ENCODE results near the gene IL12A. TPM values are rescaled to one million over a fixed set of nuclear protein-coding genes. Genes with fewer than 3 reads are reported as not detected.
A peak's percentile ranks its signal among the peaks of the same experiment; 100 is the strongest.

The IL12A gene
- total and polyA plus RNA-seq, 10 of the 15 experiments (the other 5 are each of a cell fraction or from before 2014, with no cell fraction given) = 0.50 to 10.9 (median 3.5) TPM

GRCh38 chr3:160035757-160036156 lies 47.1 kb downstream of the IL12A start:
- no TSS peak for BruUV-seq (replicated peaks)
- no peak for ATAC-seq
- H3K9ac ChIP-seq (ENCODE audit: control insufficient read depth, insufficient read depth, low read length) = no peak overlapping the region

GRCh38 chr3:160038862-160039562 lies 50.4 kb downstream of the IL12A start:
- Histone ChIP-seq H3K4me1 (ENCODE audit: control insufficient read depth, insufficient read depth, low read length) (no peaks in the 10 kb centered on the region), H4K20me1 (ENCODE audit: control insufficient read depth, insufficient read depth) (no peaks in the 10 kb centered on the region), H3K4me2 (ENCODE audit: control insufficient read depth, insufficient read depth) (peak overlapping the region; percentile 30), H3K36me3 (ENCODE audit: control insufficient read depth in 2 of 2, insufficient read depth in 2 of 2, low read length in 1 of 2) (no peaks in the 10 kb centered on the region), H2AFZ (ENCODE audit: control insufficient read depth, low read depth, low read length) (peak overlapping the region; percentile 33), H3K27me3 (replicated peaks in 1 of 2; ENCODE audit: control insufficient read depth in 2 of 2, insufficient read depth in 2 of 2, low read length in 1 of 2) (peaks cover 0 to 3% of the 10 kb centered on the region in 2 experiments; a peak in 2 of 4 replicates), H3K27ac (ENCODE audit: control insufficient read depth, insufficient read depth) (no peak overlapping the region), H3K79me2 (ENCODE audit: control insufficient read depth, insufficient read depth, low read length) (no peaks in the 10 kb centered on the region), H3K9ac (ENCODE audit: control insufficient read depth, insufficient read depth, low read length) (no peak overlapping the region), H3K4me3 (no peak overlapping the region), H3K9me3 (replicated peaks; ENCODE audit: control insufficient read depth, insufficient read depth, low read length) (peaks cover 1% of the 10 kb centered on the region; the same call in 2 of the 3 replicates)
- POLR2A ChIA-PET = interaction anchor here (0.6 kb wide), 1 partner anchor 290 kb away, joined by 6 read pairs; no protein-coding TSS in a partner anchor
- WGBS (ENCODE audit: insufficient coverage, insufficient replicate concordance, low lambda C conversion rate, missing lambda C conversion rate) = 9% methylated on average over 36 of the region's 36 CpGs
- intact Hi-C loops (cut with micrococcal nuclease; ENCODE audit: unreplicated experiment) = no loop called here
- DNase-seq (ENCODE audit: low read depth, low spot score) (no peak), ATAC-seq (peak; percentile 34), FAIRE-seq (no peak)
- RAD21 ChIA-PET (ENCODE audit: unreplicated experiment) = no interaction called here
- CTCF ChIA-PET = interaction anchor here (2.2 kb wide), 1 partner anchor 154 kb away, joined by 7 read pairs; no protein-coding TSS in a partner anchor
- in situ Hi-C loops (cut with MboI) = no loop called here
- BruUV-seq (replicated peaks) = no TSS peak
- SMC1A ChIA-PET (ENCODE audit: uncharacterized antibody, unreplicated experiment) = interaction anchor here (1.0 kb wide), 1 partner anchor 9 kb away, joined by 3 read pairs; no protein-coding TSS in a partner anchor
- TF ChIP-seq, protein P1, sequence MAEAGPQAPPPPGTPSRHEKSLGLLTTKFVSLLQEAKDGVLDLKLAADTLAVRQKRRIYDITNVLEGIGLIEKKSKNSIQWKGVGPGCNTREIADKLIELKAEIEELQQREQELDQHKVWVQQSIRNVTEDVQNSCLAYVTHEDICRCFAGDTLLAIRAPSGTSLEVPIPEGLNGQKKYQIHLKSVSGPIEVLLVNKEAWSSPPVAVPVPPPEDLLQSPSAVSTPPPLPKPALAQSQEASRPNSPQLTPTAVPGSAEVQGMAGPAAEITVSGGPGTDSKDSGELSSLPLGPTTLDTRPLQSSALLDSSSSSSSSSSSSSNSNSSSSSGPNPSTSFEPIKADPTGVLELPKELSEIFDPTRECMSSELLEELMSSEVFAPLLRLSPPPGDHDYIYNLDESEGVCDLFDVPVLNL (IDR thresholded peaks at IDR 0.05; ENCODE audit: low read depth, low read length) = no peak
- TF ChIP-seq EGR1 (IDR thresholded peaks at IDR 0.05; ENCODE audit: borderline replicate concordance in 1 of 2, low read depth in 2 of 2, low read length in 2 of 2) = peak in 1 of 2 experiments; percentile 54; a peak in 1 of 3 replicates

More at GRCh38 chr3:160035757-160036156, 47.1 kb downstream of the IL12A start:
- no peaks in the 10 kb centered on the region for H3K79me2 ChIP-seq (ENCODE audit: control insufficient read depth, insufficient read depth, low read length)
- H3K27ac ChIP-seq (ENCODE audit: control insufficient read depth, insufficient read depth) = no peak overlapping the region
- H3K4me1 ChIP-seq (ENCODE audit: control insufficient read depth, insufficient read depth, low read length) = no peaks in the 10 kb centered on the region
- no peaks in the 10 kb centered on the region; the same call in 2 of the 3 replicates for H3K9me3 ChIP-seq (replicated peaks; ENCODE audit: control insufficient read depth, insufficient read depth, low read length)
- H2AFZ ChIP-seq (ENCODE audit: control insufficient read depth, low read depth, low read length) = no peak overlapping the region
- WGBS (ENCODE audit: insufficient coverage, insufficient replicate concordance, low lambda C conversion rate, missing lambda C conversion rate) = 90% methylated on average over 1 of the region's 1 CpG
- intact Hi-C loops (cut with micrococcal nuclease; ENCODE audit: unreplicated experiment) (no loop called here), in situ Hi-C loops (cut with MboI) (no loop called here)
- no peak for DNase-seq (ENCODE audit: low read depth, low spot score)
- FAIRE-seq = peak; percentile 97
- peaks cover 0 to 3% of the 10 kb centered on the region in 2 experiments; a peak in 2 of 4 replicates for H3K27me3 ChIP-seq (replicated peaks in 1 of 2; ENCODE audit: control insufficient read depth in 2 of 2, insufficient read depth in 2 of 2, low read length in 1 of 2)
- no peak overlapping the region for H3K4me3 ChIP-seq
- POLR2A ChIA-PET = no interaction called here
- no peak overlapping the region for H3K4me2 ChIP-seq (ENCODE audit: control insufficient read depth, insufficient read depth)
- RAD21 ChIA-PET (ENCODE audit: unreplicated experiment) = interaction anchor here (1.1 kb wide), 1 partner anchor 150 kb away, joined by 3 read pairs; no protein-coding TSS in a partner anchor
- no peaks in the 10 kb centered on the region for H3K36me3 ChIP-seq (ENCODE audit: control insufficient read depth in 2 of 2, insufficient read depth in 2 of 2, low read length in 1 of 2)
- CTCF ChIA-PET = no interaction called here
- 0 out of 2 replicates have a peak, but pooled peaks have one; percentile 14 for TF ChIP-seq ATF7 (IDR thresholded peaks at IDR 0.05; ENCODE audit: low read depth)
- TF ChIP-seq NFXL1 (IDR thresholded peaks at IDR 0.05; ENCODE audit: borderline replicate concordance) = no peak
- H4K20me1 ChIP-seq (ENCODE audit: control insufficient read depth, insufficient read depth) = no peaks in the 10 kb centered on the region
- SMC1A ChIA-PET (ENCODE audit: uncharacterized antibody, unreplicated experiment) = interaction anchor here (1.7 kb wide), 1 partner anchor 10 kb away, joined by 4 read pairs; no protein-coding TSS in a partner anchor
